Stimulated activated CD8-positive, alpha-beta memory T cell treated with anti-CD3 and anti-CD28 coated beads, Interleukin-7, amount 100 ng/mL, for 4 hours (primary cell): ENCODE measurements around the gene UCP3.

Experiments
- DNase-seq, 2 donors: peaks; one replicate each; pipeline ENCODE4 v3.0.0-alpha.2; 2020; ENCODE audit warnings: low read depth in 2 of 2

The UCP3 gene

GRCh38 chr11:74008373-74009229, at the start of gene UCP3:
TSS of gene UCP3 (minus strand) at chr11:74009085. CDS start at chr11:74007042, 2,043 bp downstream.
- no peak for DNase-seq

GRCh38 chr11:74057249-74058151, 48.6 kb upstream of the UCP3 start:
- no peak for DNase-seq

GRCh38 chr11:74055938-74056337, 47.1 kb upstream of the UCP3 start:
- DNase-seq = no peak

GRCh38 chr11:74050465-74050864, 41.6 kb upstream of the UCP3 start:
- DNase-seq = no peak

GRCh38 chr11:74048993-74049392, 40.1 kb upstream of the UCP3 start:
- DNase-seq = no peak

GRCh38 chr11:74044538-74044937, 35.7 kb upstream of the UCP3 start:
- no peak for DNase-seq

- DNase-seq = no peak
Measured at GRCh38 chr11:74043450-74043849, 34.6 kb upstream of the UCP3 start.

- DNase-seq = no peak
Measured at GRCh38 chr11:74037309-74037708, 28.4 kb upstream of the UCP3 start.

- DNase-seq = no peak
Measured at GRCh38 chr11:74035264-74035663, 26.4 kb upstream of the UCP3 start.

- no peak for DNase-seq
Measured at GRCh38 chr11:74033046-74033445, 24.2 kb upstream of the UCP3 start.

GRCh38 chr11:74030723-74031676, 22.1 kb upstream of the UCP3 start:
- DNase-seq = no peak

GRCh38 chr11:74025467-74026166, 16.7 kb upstream of the UCP3 start:
- DNase-seq = no peak

- no peak for DNase-seq
Measured at GRCh38 chr11:74024261-74025029, 15.6 kb upstream of the UCP3 start.

GRCh38 chr11:74023276-74023675, 14.4 kb upstream of the UCP3 start:
- no peak for DNase-seq

GRCh38 chr11:74022546-74022945, 13.7 kb upstream of the UCP3 start:
- DNase-seq = no peak

- DNase-seq = no peak
Measured at GRCh38 chr11:74021998-74022397, 13.1 kb upstream of the UCP3 start.

- DNase-seq = no peak
Measured at GRCh38 chr11:74020539-74020938, 11.7 kb upstream of the UCP3 start.

GRCh38 chr11:74019860-74020259, 11.0 kb upstream of the UCP3 start:
- peak; percentile 46 to 57 for DNase-seq

GRCh38 chr11:74019104-74019738, 10.3 kb upstream of the UCP3 start:
- DNase-seq = no peak
